Left lung (tissue), 10 donors: ENCODE results near the gene RAB13. TPM values are rescaled to one million over a fixed set of nuclear protein-coding genes. Genes with fewer than 3 reads are reported as not detected.

Source experiments
- ATAC-seq: fragments of 200-7000 bp; cut with Tn5 transposase; one replicate; pipeline ENCODE4 v1.9.1; 2020; ENCODE audit warnings: moderate library complexity
- DNase-seq, 4 donors: peaks; one replicate each; pipeline ENCODE4 v3.0.0-alpha.2; 2013 to 2020
- H3K27ac ChIP-seq, 2 donors: fragments of 200-600 bp; sonication (generic) in 1 of 2; one replicate each; pipeline versions ENCODE4 v1.5.0 to v1.8.0; 2020 to 2021
- H3K27me3 ChIP-seq, 2 donors: fragments of 200-600 bp; sonication (generic) in 1 of 2; one replicate each; pipeline versions ENCODE4 v1.5.0 to v1.8.0; 2020 to 2021
- H3K36me3 ChIP-seq, 2 donors: fragments of 200-600 bp; sonication (generic) in 1 of 2; one replicate each; pipeline versions ENCODE4 v1.5.0 to v1.8.0; 2020 to 2021
- H3K4me1 ChIP-seq, 2 donors: fragments of 200-600 bp; one replicate each; pipeline ENCODE4 v1.8.0; 2021
- H3K4me3 ChIP-seq, 2 donors: fragments of 200-600 bp; sonication (generic) in 1 of 2; one replicate each; pipeline versions ENCODE4 v1.5.0 to v1.8.0; 2020 to 2021; ENCODE audit warnings: mild to moderate bottlenecking in 1 of 2
- H3K9me3 ChIP-seq, 2 donors: fragments of 200-600 bp; sonication (generic) in 1 of 2; one replicate each; pipeline versions ENCODE4 v1.5.0 to v1.8.0; 2020 to 2021
- CTCF ChIP-seq, 2 donors: fragments of 200-600 bp; sonication (generic) in 1 of 2; IDR thresholded peaks; one replicate each; pipeline versions ENCODE4 v1.5.0 to v1.8.0; 2021; ENCODE audit warnings: antibody characterized with exemption in 2 of 2
- intact Hi-C, 2 donors: fragments of 100-400 bp; cut with DNase I; formaldehyde crosslinking; loops; one replicate each; pipeline versions ENCODE4 v1.11.2 to v1.14.2; 2022
- polyA plus RNA-seq, 6 donors: library from polyadenylated mRNA; unstranded; fragments of 120-200 nt; gene quantifications; one replicate each; pipeline ENCODE4 v1.2.1, GENCODE V29; 2013; ENCODE audit not compliant: insufficient read length in 6 of 6
- total RNA-seq, 2 donors: library from RNA; stranded (reverse); fragmentation: NEBNext Ultra II Directional; extraction: Animal tissue kit (Norgen Biotek cat#: 25700); gene quantifications; one replicate each; pipeline ENCODE4 v1.2.1, GENCODE V29; 2021
- donor health status: DM: no; HTN: yes; CAD: no.
- donor health status: DM: no; HTN: no; CAD: no.

The RAB13 gene
- total and polyA plus RNA-seq, 8 donors, result 122 to 171 (median 157) TPM

GRCh38 chr1:153995640-153996039 is 9.5 kb upstream of the RAB13 start:
- Histone ChIP-seq H3K4me1 (peaks cover 14 to 27% of the 10 kb centered on the region in 2 donors), H3K27me3 (no peaks in the 10 kb centered on the region), H3K36me3 (peaks cover 0 to 48% of the 10 kb centered on the region in 2 donors), H3K27ac (no peak overlapping the region), H3K9me3 (no peaks in the 10 kb centered on the region), H3K4me3 (no peak overlapping the region)
- no peak for TF ChIP-seq CTCF (IDR thresholded peaks at IDR 0.05)
- ATAC-seq, result no peak
- intact Hi-C loops, result no loop called here
- DNase-seq, result no peak

GRCh38 chr1:153995202-153995601 is 9.1 kb upstream of the RAB13 start:
- no peak for DNase-seq
- intact Hi-C loops, result no loop called here

GRCh38 chr1:153991806-153992205 is 5.7 kb upstream of the RAB13 start:
- no peak for DNase-seq
- Histone ChIP-seq H3K27me3 (no peaks in the 10 kb centered on the region), H3K36me3 (peaks cover 0 to 48% of the 10 kb centered on the region in 2 donors), H3K9me3 (no peaks in the 10 kb centered on the region), H3K4me3 (peak overlapping the region; percentile 62 to 76), H3K4me1 (peaks cover 19 to 33% of the 10 kb centered on the region in 2 donors), H3K27ac (peak overlapping the region; percentile 87 to 93)
- ATAC-seq, result no peak
- intact Hi-C loops, result no loop called here
- no peak for TF ChIP-seq CTCF (IDR thresholded peaks at IDR 0.05)

More at GRCh38 chr1:153995202-153995601, 9.1 kb upstream of the RAB13 start:
- peaks cover 14 to 27% of the 10 kb centered on the region in 2 donors for H3K4me1 ChIP-seq
- no peak for ATAC-seq
- H3K36me3 ChIP-seq, result peaks cover 0 to 48% of the 10 kb centered on the region in 2 donors
- no peak for TF ChIP-seq CTCF (IDR thresholded peaks at IDR 0.05)
- no peak overlapping the region for H3K4me3 ChIP-seq
- no peaks in the 10 kb centered on the region for H3K9me3 ChIP-seq
- H3K27ac ChIP-seq, result no peak overlapping the region
- H3K27me3 ChIP-seq, result no peaks in the 10 kb centered on the region

GRCh38 chr1:153991151-153991630 is 5.1 kb upstream of the RAB13 start:
- peak overlapping the region; percentile 62 to 76 for H3K4me3 ChIP-seq
- H3K27me3 ChIP-seq, result no peaks in the 10 kb centered on the region
- TF ChIP-seq CTCF (IDR thresholded peaks at IDR 0.05), result no peak
- H3K9me3 ChIP-seq, result no peaks in the 10 kb centered on the region
- DNase-seq, result no peak
- intact Hi-C loops, result no loop called here
- H3K4me1 ChIP-seq, result peaks cover 22 to 39% of the 10 kb centered on the region in 2 donors
- ATAC-seq, result no peak
- peaks cover 0 to 46% of the 10 kb centered on the region in 2 donors for H3K36me3 ChIP-seq
- peak overlapping the region; percentile 87 to 93 for H3K27ac ChIP-seq

- intact Hi-C loops, result no loop called here
- Histone ChIP-seq H3K9me3 (no peaks in the 10 kb centered on the region), H3K27ac (peak within 1 kb of the TSS; percentile 87 to 93), H3K27me3 (no peaks in the 10 kb centered on the region), H3K4me3 (peak within 1 kb of the TSS; percentile 62 to 76), H3K36me3 (peaks cover 0 to 41% of the 10 kb centered on the region in 2 donors), H3K4me1 (peaks cover 22 to 40% of the 10 kb centered on the region in 2 donors)
- TF ChIP-seq CTCF (IDR thresholded peaks at IDR 0.05), result no peak
- peak; percentile 64 for ATAC-seq
- DNase-seq, result peak; percentile 87 to 98 (median 94)
Measured at GRCh38 chr1:153990468-153991150, 4.5 kb upstream of the RAB13 start, which contains the start of gene RPS27. Gene RPS27, plus strand, starts transcription at chr1:153990762. Its CDS starts 35 bp downstream, at chr1:153990797.
